Activated T-helper 17 cell treated with anti-CD3 and anti-CD28 coated beads, Interleukin-2, amount 50 U/mL, for 72 hours (primary cell): ENCODE results near the gene PAQR7. TPM values are rescaled to one million over a fixed set of nuclear protein-coding genes. Genes with fewer than 3 reads are reported as not detected.
A peak's percentile ranks its signal among the peaks of the same experiment; 100 is the strongest.

Experiments
- ATAC-seq: fragments of 150-1000 bp; cut with Tn5 transposase; replicated peaks from 2 replicates; pipeline ENCODE4 v1.10.0; 2021; ENCODE audit warnings: mild to moderate bottlenecking, moderate library complexity
- H3K27ac Mint-ChIP-seq: one replicate; pipeline ENCODE4 v1.8.0; 2022; ENCODE audit warnings: mixed read lengths
- H3K27me3 Mint-ChIP-seq: one replicate; pipeline ENCODE4 v1.8.0; 2022; ENCODE audit warnings: mixed read lengths
- H3K36me3 Mint-ChIP-seq: one replicate; pipeline ENCODE4 v1.8.0; 2022; ENCODE audit warnings: low read depth, mild to moderate bottlenecking, mixed read lengths
- H3K4me1 Mint-ChIP-seq: one replicate; pipeline ENCODE4 v1.8.0; 2022; ENCODE audit warnings: mixed read lengths
- H3K4me3 Mint-ChIP-seq: one replicate; pipeline ENCODE4 v1.8.0; 2022; ENCODE audit warnings: mild to moderate bottlenecking, mixed read lengths
- H3K9me3 Mint-ChIP-seq: one replicate; pipeline ENCODE4 v1.8.0; 2022; ENCODE audit warnings: mixed read lengths
- total RNA-seq, 2 donors: library from RNA; stranded (reverse); gene quantifications; one replicate each; pipeline ENCODE4 v1.2.3, GENCODE V29; 2022

Gene PAQR7
- total RNA-seq, result 1 to 10 TPM; 5.7 to 7.2 TPM

- H3K4me1 Mint-ChIP-seq, result no peaks in the 10 kb centered on the region
- H3K36me3 Mint-ChIP-seq, result no peaks in the 10 kb centered on the region
- no peaks in the 10 kb centered on the region for H3K27me3 Mint-ChIP-seq
- no peaks in the 10 kb centered on the region for H3K9me3 Mint-ChIP-seq
- peak; percentile 89 for ATAC-seq
- H3K4me3 Mint-ChIP-seq, result peak within 1 kb of the TSS; percentile 90
- H3K27ac Mint-ChIP-seq, result peak within 1 kb of the TSS; percentile 84
These were observed at the start of gene PAQR7 for GRCh38 chr1:25875154-25875855. Gene PAQR7, minus strand, starts transcription at chr1:25875708. Its CDS starts 11,869 bp downstream, at chr1:25863839.

DNA sequence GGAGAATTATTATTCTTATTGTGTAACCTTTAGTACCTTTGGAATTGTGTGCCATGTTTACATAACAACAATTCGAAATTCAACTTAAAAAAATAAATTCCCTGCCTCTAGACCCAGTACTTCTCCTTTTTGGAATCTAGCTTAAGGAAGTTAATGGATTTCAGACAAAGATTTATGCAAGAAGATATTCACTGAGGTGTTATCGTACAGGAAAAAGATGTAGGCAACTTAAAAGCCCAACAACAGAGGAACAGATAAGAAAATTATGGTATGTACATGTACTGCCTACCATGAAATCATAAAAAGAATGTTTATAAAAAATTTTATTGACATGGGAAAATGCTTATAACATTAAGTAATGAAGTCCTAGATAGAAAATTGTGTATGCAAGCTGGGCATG is 48.9 kb upstream of the PAQR7 start:
- H3K4me3 Mint-ChIP-seq, result no peak overlapping the region
- no peak overlapping the region for H3K27ac Mint-ChIP-seq
- peaks cover 7% of the 10 kb centered on the region for H3K4me1 Mint-ChIP-seq
- no peak for ATAC-seq
- H3K27me3 Mint-ChIP-seq, result no peaks in the 10 kb centered on the region
- H3K36me3 Mint-ChIP-seq, result no peaks in the 10 kb centered on the region
- H3K9me3 Mint-ChIP-seq, result no peaks in the 10 kb centered on the region

- H3K27ac Mint-ChIP-seq, result no peak overlapping the region
- peak; percentile 56 for ATAC-seq
- no peaks in the 10 kb centered on the region for H3K27me3 Mint-ChIP-seq
- H3K36me3 Mint-ChIP-seq, result no peaks in the 10 kb centered on the region
- H3K4me1 Mint-ChIP-seq, result peaks cover 8% of the 10 kb centered on the region
- H3K4me3 Mint-ChIP-seq, result peak overlapping the region; percentile 80
- no peaks in the 10 kb centered on the region for H3K9me3 Mint-ChIP-seq
These were observed 47.6 kb upstream of the PAQR7 start for GRCh38 chr1:25922971-25923552.

DNA sequence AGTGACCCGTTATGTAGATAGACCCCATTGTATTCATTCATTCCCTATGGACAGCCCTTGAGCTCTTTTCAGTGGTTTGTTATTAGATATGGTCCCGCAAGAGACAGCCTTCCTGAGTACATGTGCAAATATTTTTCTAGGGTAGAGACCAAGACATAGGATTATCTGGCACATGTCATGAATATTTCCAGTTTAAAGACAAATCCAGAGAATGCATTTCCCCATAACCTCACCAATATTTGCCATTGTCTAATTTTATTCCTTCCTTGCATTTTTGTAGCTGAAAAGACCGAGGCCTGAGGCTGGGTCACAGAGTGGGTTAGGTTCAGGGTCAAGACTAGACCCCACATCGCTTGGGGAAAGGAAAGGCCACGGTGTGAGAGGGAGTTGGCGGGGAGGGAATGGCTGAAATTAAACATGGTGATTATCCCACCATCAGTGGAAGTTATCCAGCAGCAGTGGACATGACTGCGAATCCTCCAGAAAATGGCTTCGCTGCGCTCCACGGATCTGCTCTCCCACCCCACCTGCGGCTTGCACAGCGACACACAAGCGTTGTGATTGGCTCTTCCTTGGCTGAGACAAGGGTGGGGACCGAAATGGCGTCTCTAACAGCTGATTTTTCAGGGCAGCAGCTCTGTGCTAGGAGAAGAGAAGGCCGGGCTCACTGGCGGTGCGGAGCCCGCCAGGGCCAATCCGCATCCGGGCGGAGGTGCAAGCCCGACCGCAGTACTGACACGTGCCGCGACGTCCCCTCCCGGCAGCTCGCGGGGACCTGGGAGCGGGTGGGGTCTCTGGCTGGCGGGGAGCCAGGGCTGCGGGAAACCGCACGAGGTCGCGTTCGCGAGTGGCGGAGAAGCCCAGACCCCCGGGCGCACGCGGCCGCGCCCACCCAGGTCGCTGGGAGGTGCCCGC is 46.8 kb upstream of the PAQR7 start:
- peak; percentile 84 for ATAC-seq
- Mint-ChIP-seq H3K27me3 (no peaks in the 10 kb centered on the region), H3K36me3 (no peaks in the 10 kb centered on the region), H3K9me3 (no peaks in the 10 kb centered on the region), H3K4me3 (peak overlapping the region; percentile 80), H3K4me1 (peaks cover 12% of the 10 kb centered on the region), H3K27ac (peak overlapping the region; percentile 33)

DNA sequence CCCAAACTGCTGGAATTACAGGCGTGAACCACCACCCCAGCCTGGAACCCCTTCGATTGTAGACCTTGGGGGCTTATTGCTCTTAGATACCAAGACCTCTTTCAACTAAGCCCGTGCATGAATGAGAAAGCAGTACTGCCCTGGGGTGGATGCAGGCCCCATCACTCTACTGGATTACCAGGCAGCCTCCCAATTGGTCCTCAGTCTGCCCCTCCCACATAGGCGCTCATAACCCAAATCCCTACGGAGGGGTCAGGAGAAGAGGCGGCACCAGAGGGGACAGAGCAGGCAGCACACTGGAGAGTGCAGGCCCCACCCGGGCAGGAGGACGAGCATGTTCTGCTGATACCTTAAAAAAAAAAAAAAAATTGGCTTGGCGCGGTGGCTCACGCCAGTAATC is 43.1 kb upstream of the PAQR7 start:
- no peak overlapping the region for H3K27ac Mint-ChIP-seq
- no peak for ATAC-seq
- peaks cover 12% of the 10 kb centered on the region for H3K4me1 Mint-ChIP-seq
- no peaks in the 10 kb centered on the region for H3K36me3 Mint-ChIP-seq
- H3K9me3 Mint-ChIP-seq, result no peaks in the 10 kb centered on the region
- no peaks in the 10 kb centered on the region for H3K27me3 Mint-ChIP-seq
- no peak overlapping the region for H3K4me3 Mint-ChIP-seq

- H3K27me3 Mint-ChIP-seq, result no peaks in the 10 kb centered on the region
- H3K4me3 Mint-ChIP-seq, result peak overlapping the region; percentile 30
- no peaks in the 10 kb centered on the region for H3K9me3 Mint-ChIP-seq
- peak overlapping the region; percentile 39 for H3K27ac Mint-ChIP-seq
- no peaks in the 10 kb centered on the region for H3K36me3 Mint-ChIP-seq
- peak; percentile 37 for ATAC-seq
- H3K4me1 Mint-ChIP-seq, result peaks cover 12% of the 10 kb centered on the region
These were observed 42.5 kb upstream of the PAQR7 start for GRCh38 chr1:25917996-25918395.

GRCh38 chr1:25916460-25916859 is 41.0 kb upstream of the PAQR7 start:
- Mint-ChIP-seq H3K36me3 (no peaks in the 10 kb centered on the region), H3K4me3 (no peak overlapping the region), H3K27ac (no peak overlapping the region), H3K9me3 (no peaks in the 10 kb centered on the region), H3K4me1 (peaks cover 5% of the 10 kb centered on the region), H3K27me3 (no peaks in the 10 kb centered on the region)
- ATAC-seq, result no peak

GRCh38 chr1:25914074-25914995 is 38.8 kb upstream of the PAQR7 start:
- Mint-ChIP-seq H3K27ac (no peak overlapping the region), H3K27me3 (no peaks in the 10 kb centered on the region), H3K36me3 (no peaks in the 10 kb centered on the region), H3K4me3 (no peak overlapping the region), H3K9me3 (no peaks in the 10 kb centered on the region), H3K4me1 (peaks cover 5% of the 10 kb centered on the region)
- no peak for ATAC-seq

- Mint-ChIP-seq H3K4me3 (no peak overlapping the region), H3K27me3 (no peaks in the 10 kb centered on the region), H3K4me1 (peaks cover 5% of the 10 kb centered on the region), H3K27ac (no peak overlapping the region), H3K9me3 (no peaks in the 10 kb centered on the region), H3K36me3 (no peaks in the 10 kb centered on the region)
- ATAC-seq, result no peak
These were observed 37.7 kb upstream of the PAQR7 start for GRCh38 chr1:25913206-25913605.

- no peak for ATAC-seq
- no peaks in the 10 kb centered on the region for H3K36me3 Mint-ChIP-seq
- H3K4me1 Mint-ChIP-seq, result no peaks in the 10 kb centered on the region
- no peak overlapping the region for H3K4me3 Mint-ChIP-seq
- H3K9me3 Mint-ChIP-seq, result no peaks in the 10 kb centered on the region
- no peak overlapping the region for H3K27ac Mint-ChIP-seq
- H3K27me3 Mint-ChIP-seq, result no peaks in the 10 kb centered on the region
These were observed 36.7 kb upstream of the PAQR7 start for GRCh38 chr1:25912076-25912831.

- H3K9me3 Mint-ChIP-seq, result no peaks in the 10 kb centered on the region
- no peak overlapping the region for H3K27ac Mint-ChIP-seq
- no peak overlapping the region for H3K4me3 Mint-ChIP-seq
- no peak for ATAC-seq
- no peaks in the 10 kb centered on the region for H3K36me3 Mint-ChIP-seq
- no peaks in the 10 kb centered on the region for H3K27me3 Mint-ChIP-seq
- H3K4me1 Mint-ChIP-seq, result no peaks in the 10 kb centered on the region
These were observed 35.7 kb upstream of the PAQR7 start for GRCh38 chr1:25911162-25911561.

GRCh38 chr1:25909040-25909439 is 33.5 kb upstream of the PAQR7 start:
- Mint-ChIP-seq H3K27me3 (no peaks in the 10 kb centered on the region), H3K9me3 (no peaks in the 10 kb centered on the region), H3K36me3 (peaks cover 13% of the 10 kb centered on the region), H3K27ac (no peak overlapping the region), H3K4me3 (no peak overlapping the region), H3K4me1 (peaks cover 5% of the 10 kb centered on the region)
- ATAC-seq, result no peak

GRCh38 chr1:25908161-25908560 is 32.7 kb upstream of the PAQR7 start:
- no peak overlapping the region for H3K27ac Mint-ChIP-seq
- ATAC-seq, result no peak
- H3K4me1 Mint-ChIP-seq, result peaks cover 5% of the 10 kb centered on the region
- no peaks in the 10 kb centered on the region for H3K27me3 Mint-ChIP-seq
- peaks cover 22% of the 10 kb centered on the region for H3K36me3 Mint-ChIP-seq
- no peak overlapping the region for H3K4me3 Mint-ChIP-seq
- no peaks in the 10 kb centered on the region for H3K9me3 Mint-ChIP-seq
